KOPT-K1 (cell line): Measurements from ENCODE around the gene LIPF.

Experiments
- H3K27ac ChIP-seq: fragments of 200-600 bp; sonication (generic); 2 replicates; pipeline ENCODE4 v1.5.1; 2016; ENCODE audit warnings: antibody characterized with exemption, mild to moderate bottlenecking, low read depth, low read length; ENCODE audit not compliant: poor library complexity, severe bottlenecking
- H3K36me3 ChIP-seq: fragments of 200-600 bp; sonication (generic); 2 replicates; pipeline ENCODE4 v1.5.1; 2017; ENCODE audit warnings: antibody characterized with exemption, mild to moderate bottlenecking, low read length, moderate library complexity; ENCODE audit not compliant: insufficient read depth
- H3K9me3 ChIP-seq: fragments of 200-600 bp; sonication (generic); 2 replicates; pipeline ENCODE4 v1.5.1; 2017; ENCODE audit warnings: antibody characterized with exemption, low read length, mild to moderate bottlenecking; ENCODE audit not compliant: insufficient read depth, poor library complexity, severe bottlenecking

Gene LIPF

GRCh38 chr10:88664142-88664541 is at the start of gene LIPF:
Gene LIPF, plus strand, starts transcription at chr10:88664442. Its CDS starts 2,856 bp downstream, at chr10:88667298.
- Histone ChIP-seq H3K36me3 (no peaks in the 10 kb centered on the region), H3K27ac (no peak within 1 kb of the TSS), H3K9me3 (no peaks in the 10 kb centered on the region)

DNA sequence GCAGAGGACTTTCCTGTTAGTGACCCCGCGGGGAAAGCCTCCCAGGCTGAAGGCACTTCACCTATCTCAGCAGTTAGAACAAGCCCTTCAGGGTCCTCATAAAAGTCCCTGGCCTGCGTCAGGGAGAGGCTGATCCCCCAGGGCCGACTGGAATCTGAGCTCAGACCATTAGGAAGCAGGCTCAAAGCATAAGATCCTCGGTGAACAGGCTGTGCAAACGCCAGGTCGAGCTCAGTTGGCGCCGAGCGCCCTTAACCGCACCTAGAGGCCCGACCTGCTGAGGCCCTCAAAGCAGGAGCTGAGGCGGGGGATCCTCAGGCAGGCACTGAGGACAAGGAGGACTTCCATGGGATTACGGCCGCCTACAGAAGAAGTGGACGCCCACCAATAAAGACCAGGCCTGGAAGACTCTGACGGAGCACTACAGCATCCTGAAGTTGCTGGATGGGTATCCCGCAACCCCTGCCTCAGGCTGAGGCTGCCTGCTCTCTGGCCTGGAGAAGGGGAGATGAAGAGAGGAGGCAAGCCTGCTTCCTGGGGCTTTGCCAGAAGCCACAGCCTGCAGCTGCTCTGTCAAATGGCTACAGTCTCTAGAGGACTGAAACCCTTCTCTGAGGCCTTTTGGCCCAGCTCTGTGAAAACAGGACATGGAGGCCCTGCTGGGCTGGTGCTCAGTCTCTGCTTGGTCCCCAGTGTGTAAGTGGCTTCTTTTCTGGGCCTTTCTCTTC is 47.8 kb upstream of the LIPF start:
- H3K9me3 ChIP-seq, result peaks cover 7% of the 10 kb centered on the region
- H3K27ac ChIP-seq, result no peak overlapping the region
- no peaks in the 10 kb centered on the region for H3K36me3 ChIP-seq

DNA sequence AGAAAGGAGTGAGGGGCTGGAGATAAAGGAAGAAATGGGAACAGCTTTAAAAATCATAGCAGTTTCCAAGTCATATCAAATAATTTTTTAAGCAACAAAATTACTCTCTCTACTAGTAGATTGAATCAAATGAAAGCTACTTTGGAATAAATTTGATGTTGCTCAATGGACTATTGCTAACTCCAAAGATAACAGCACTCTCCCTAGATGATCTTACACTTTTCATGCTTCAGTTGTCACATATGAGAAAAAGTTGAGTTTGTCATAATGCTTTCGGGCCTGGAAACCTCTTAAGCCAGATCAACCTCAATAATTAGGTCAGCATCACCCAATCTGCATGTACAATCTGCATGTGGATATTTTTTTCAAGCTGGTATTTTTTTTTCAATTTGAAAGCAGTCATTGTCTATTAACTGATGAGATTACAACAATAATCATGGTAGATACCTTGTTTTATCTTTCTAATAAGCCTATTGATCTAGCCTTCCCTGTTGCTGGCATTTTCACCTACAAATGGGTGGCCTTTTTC is 46.4 kb upstream of the LIPF start:
- peaks cover 7% of the 10 kb centered on the region for H3K9me3 ChIP-seq
- H3K36me3 ChIP-seq, result no peaks in the 10 kb centered on the region
- no peak overlapping the region for H3K27ac ChIP-seq

- H3K36me3 ChIP-seq, result no peaks in the 10 kb centered on the region
- H3K9me3 ChIP-seq, result peaks cover 7% of the 10 kb centered on the region
- H3K27ac ChIP-seq, result no peak overlapping the region
Observed at GRCh38 chr10:88618496-88618895, 45.7 kb upstream of the LIPF start.

GRCh38 chr10:88620441-88620840 is 43.8 kb upstream of the LIPF start:
- H3K27ac ChIP-seq, result no peak overlapping the region
- no peaks in the 10 kb centered on the region for H3K9me3 ChIP-seq
- H3K36me3 ChIP-seq, result no peaks in the 10 kb centered on the region

DNA sequence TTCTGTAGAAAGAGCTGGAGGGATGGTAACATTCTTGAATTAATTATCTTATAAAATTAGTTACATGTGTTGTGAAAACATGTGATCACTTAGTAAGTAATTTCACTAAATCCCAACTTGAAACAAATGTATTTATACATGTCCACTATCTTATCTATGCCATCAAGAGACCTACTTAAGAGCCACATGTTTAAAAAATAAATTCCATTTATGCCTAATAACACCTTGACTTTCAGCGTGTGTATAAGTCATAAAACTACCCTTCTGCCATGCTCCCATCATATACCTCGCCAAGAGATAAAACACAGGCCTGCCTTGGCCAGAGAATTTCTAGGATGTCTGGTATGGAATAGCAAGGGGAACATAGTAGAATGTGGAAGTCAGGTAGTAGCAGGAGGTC is 40.4 kb upstream of the LIPF start:
- Histone ChIP-seq H3K36me3 (no peaks in the 10 kb centered on the region), H3K27ac (no peak overlapping the region)

GRCh38 chr10:88624840-88625239 is 39.4 kb upstream of the LIPF start:
- Histone ChIP-seq H3K27ac (no peak overlapping the region), H3K9me3 (no peaks in the 10 kb centered on the region), H3K36me3 (no peaks in the 10 kb centered on the region)

More for the DNA sequence above, 40.4 kb upstream of the LIPF start:
- H3K9me3 ChIP-seq, result no peaks in the 10 kb centered on the region

DNA sequence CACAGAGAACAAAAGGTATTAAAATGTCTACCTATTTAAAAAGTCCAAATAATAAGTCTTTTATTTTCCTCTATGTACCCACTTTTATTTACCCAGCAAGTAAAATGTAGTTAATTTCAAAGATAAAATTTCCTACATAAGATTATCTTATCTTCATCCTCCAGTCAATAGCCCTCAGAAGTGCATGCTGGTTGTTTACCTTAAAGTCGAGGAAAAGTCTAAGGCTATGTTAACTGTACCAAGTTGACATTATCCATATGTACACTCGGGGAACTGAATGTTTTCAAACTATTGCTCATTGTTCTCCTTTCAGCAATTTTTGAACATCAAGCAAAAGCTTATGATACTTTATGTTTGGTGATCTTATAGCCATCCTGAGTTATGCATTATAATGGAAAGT is 24.1 kb upstream of the LIPF start:
- peaks cover 15% of the 10 kb centered on the region for H3K9me3 ChIP-seq
- no peak overlapping the region for H3K27ac ChIP-seq
- H3K36me3 ChIP-seq, result no peaks in the 10 kb centered on the region

DNA sequence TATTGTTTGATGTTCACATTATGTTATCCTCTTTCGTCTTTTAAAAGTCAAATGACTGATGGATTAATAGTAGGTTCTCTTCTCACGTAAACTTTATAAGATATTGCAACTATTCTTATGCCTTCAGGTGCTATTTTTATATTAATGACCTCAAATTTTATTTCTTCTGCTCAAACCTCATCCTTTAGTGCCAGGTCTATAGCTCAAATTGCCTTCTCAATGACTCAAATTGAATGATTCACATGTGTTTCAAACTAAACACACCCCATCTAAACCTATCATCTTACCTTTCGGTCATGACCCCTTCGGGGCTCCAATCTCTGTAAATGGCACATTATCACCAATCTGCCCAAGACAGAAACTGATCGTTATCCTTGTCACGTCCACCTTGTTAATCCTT is 22.0 kb upstream of the LIPF start:
- Histone ChIP-seq H3K36me3 (no peaks in the 10 kb centered on the region), H3K9me3 (peaks cover 10% of the 10 kb centered on the region), H3K27ac (no peak overlapping the region)

DNA sequence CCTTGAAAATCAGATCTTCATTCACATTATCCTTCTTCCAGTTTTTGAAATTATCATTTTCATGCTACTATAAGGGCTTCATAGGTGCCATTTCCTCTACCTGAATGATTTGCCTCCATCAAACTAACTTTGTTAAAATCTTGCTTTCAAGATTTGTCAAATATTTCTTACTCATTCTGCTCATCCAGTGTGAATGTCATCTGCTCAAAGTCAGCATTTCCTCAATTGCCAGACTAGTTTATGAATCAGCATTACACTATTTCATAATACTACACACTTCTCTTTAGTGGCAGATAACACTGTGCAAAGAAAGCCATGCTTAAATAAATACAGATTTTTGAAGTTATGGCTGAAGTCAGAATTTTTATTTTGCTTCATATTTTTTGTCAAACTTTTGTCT is 21.3 kb upstream of the LIPF start:
- Histone ChIP-seq H3K36me3 (no peaks in the 10 kb centered on the region), H3K9me3 (peaks cover 6% of the 10 kb centered on the region), H3K27ac (no peak overlapping the region)

GRCh38 chr10:88647061-88647615 is 17.1 kb upstream of the LIPF start:
- no peak overlapping the region for H3K27ac ChIP-seq
- no peaks in the 10 kb centered on the region for H3K9me3 ChIP-seq
- no peaks in the 10 kb centered on the region for H3K36me3 ChIP-seq

- H3K36me3 ChIP-seq, result no peaks in the 10 kb centered on the region
- H3K27ac ChIP-seq, result no peak overlapping the region
- H3K9me3 ChIP-seq, result no peaks in the 10 kb centered on the region
Observed at GRCh38 chr10:88651101-88651551, 13.1 kb upstream of the LIPF start.

DNA sequence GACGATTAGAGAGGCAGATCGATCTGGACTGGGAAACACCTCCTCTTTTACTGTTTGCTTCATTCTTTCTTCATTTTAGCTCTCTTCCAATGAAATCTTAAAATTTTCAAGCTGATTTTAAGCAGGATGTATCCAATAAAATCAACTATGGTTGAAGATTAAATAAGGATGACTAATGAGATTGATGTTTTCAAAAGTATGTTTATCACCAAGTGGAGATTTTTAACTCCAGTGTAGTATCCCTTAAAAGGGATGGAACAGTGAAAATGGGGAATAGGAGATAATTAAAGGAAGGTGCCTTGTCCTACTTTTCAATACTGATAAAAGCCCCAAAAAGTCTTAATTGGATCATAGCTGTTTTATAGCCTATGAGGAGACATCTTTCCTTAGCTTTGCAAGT is 11.6 kb upstream of the LIPF start:
- Histone ChIP-seq H3K36me3 (no peaks in the 10 kb centered on the region), H3K27ac (no peak overlapping the region), H3K9me3 (no peaks in the 10 kb centered on the region)

GRCh38 chr10:88657901-88658300 is 6.3 kb upstream of the LIPF start:
- H3K27ac ChIP-seq, result no peak overlapping the region
- no peaks in the 10 kb centered on the region for H3K9me3 ChIP-seq
- no peaks in the 10 kb centered on the region for H3K36me3 ChIP-seq

DNA sequence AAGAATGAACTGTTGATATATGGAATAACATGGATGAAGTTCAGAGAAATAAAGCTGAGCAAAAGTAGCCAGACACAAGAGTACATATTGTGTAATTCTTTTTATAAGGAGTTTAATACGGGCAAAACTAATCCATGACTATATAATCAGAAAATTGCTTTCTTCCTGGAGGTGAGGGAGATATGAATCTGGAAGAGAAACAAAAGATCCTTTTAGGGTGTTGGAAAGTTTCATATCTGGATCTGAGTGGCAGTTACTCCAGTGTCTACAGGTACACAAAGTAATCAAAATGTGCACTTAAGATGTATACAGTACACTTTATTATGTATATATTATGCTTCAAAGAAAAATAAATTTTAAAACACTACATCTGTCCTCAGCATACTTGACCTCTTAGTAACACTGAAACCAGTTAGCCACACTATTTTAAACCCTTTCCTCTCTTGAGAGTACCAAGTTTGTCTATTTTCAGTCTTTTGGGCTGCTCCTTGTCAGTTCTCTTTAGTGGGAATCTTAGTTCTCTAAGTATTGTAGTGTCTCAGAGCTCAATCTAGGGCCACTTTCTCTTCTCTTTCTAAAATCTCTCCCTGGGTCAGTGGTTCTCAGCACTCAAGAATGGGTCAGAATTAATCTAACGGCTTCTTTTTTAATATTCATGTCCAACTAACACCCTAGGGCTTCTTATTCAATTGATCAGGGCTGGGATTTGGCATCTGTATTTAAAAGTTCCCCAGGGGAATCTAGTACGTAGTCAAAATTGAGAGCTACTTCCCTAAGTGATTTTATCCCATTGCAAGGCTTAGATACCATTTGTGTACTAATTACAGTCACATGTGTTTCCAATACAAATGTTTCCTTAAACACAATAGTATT is 4.3 kb upstream of the LIPF start:
- Histone ChIP-seq H3K36me3 (no peaks in the 10 kb centered on the region), H3K27ac (no peak overlapping the region), H3K9me3 (no peaks in the 10 kb centered on the region)
